DOHH2 (cell line): ENCODE results near the gene SH3RF2.

ENCODE experiments used
- H3F3A ChIP-seq: fragments of 200-600 bp; sonication (generic), shearing (Covaris generic); 2 replicates; pipeline ENCODE4 v1.6.0; 2016; ENCODE audit warnings: antibody characterized with exemption, mild to moderate bottlenecking; ENCODE audit not compliant: control insufficient read depth, insufficient read depth
- H3K27ac ChIP-seq: fragments of 200-600 bp; sonication (generic); 2 replicates; pipeline ENCODE4 v1.5.1; 2014; ENCODE audit warnings: low read depth, mild to moderate bottlenecking, low read length, moderate library complexity
- H3K27me3 ChIP-seq: fragments of 200-600 bp; sonication (generic); 2 replicates; pipeline ENCODE4 v1.6.1; 2014; ENCODE audit warnings: mild to moderate bottlenecking, low read length, mixed read lengths; ENCODE audit not compliant: control insufficient read depth
- H3K36me3 ChIP-seq: fragments of 200-600 bp; sonication (generic); 2 replicates; pipeline ENCODE4 v1.6.1; 2014; ENCODE audit warnings: mild to moderate bottlenecking, low read length, moderate library complexity, mixed read lengths; ENCODE audit not compliant: control insufficient read depth
- H3K4me1 ChIP-seq: fragments of 200-600 bp; sonication (generic); 2 replicates; pipeline ENCODE4 v1.6.1; 2014; ENCODE audit warnings: mild to moderate bottlenecking, low read length, mixed read lengths; ENCODE audit not compliant: control insufficient read depth
- H3K4me2 ChIP-seq: fragments of 200-600 bp; sonication (generic); 2 replicates; pipeline ENCODE4 v1.6.0; 2014; ENCODE audit warnings: mild to moderate bottlenecking, low read length, moderate library complexity
- H3K4me3 ChIP-seq: fragments of 200-600 bp; sonication (generic); 2 replicates; pipeline ENCODE4 v1.5.1; 2014; ENCODE audit warnings: mild to moderate bottlenecking, low read length, mixed read lengths
- H3K79me2 ChIP-seq: fragments of 200-600 bp; sonication (generic); 2 replicates; pipeline ENCODE4 v1.6.1; 2014; ENCODE audit warnings: mild to moderate bottlenecking, low read length, mixed read lengths; ENCODE audit not compliant: control insufficient read depth
- H3K9me2 ChIP-seq: fragments of 200-600 bp; sonication (generic); replicated peaks from 2 replicates; pipeline ENCODE4 v1.6.1; 2014; ENCODE audit warnings: mild to moderate bottlenecking, low read length, mixed read lengths; ENCODE audit not compliant: control insufficient read depth
- H3K9me3 ChIP-seq: fragments of 200-600 bp; sonication (generic); 2 replicates; pipeline ENCODE4 v1.6.1; 2014; ENCODE audit warnings: antibody characterized with exemption, low read length, mixed read lengths; ENCODE audit not compliant: control insufficient read depth, insufficient read depth
- H4K20me1 ChIP-seq: fragments of 200-600 bp; sonication (generic); 2 replicates; pipeline ENCODE4 v1.6.0; 2014; ENCODE audit warnings: low read depth, mild to moderate bottlenecking, antibody characterized with exemption, low read length, moderate library complexity; ENCODE audit not compliant: control insufficient read depth, insufficient read depth
- EZH2phosphoT487 ChIP-seq: fragments of 200-600 bp; sonication (generic); IDR thresholded peaks from 2 replicates; pipeline ENCODE4 v1.6.1; 2017; ENCODE audit warnings: borderline replicate concordance, mild to moderate bottlenecking, antibody characterized with exemption, low read length, moderate library complexity, mixed read lengths
- TF ChIP-seq, protein P1 (sequence below): fragments of 200-600 bp; sonication (generic); IDR thresholded peaks from one replicate; pipeline ENCODE4 v1.5.1; 2014; ENCODE audit warnings: antibody characterized with exemption, mild to moderate bottlenecking, low read depth, low read length; ENCODE audit not compliant: poor library complexity, severe bottlenecking

The SH3RF2 gene

DNA sequence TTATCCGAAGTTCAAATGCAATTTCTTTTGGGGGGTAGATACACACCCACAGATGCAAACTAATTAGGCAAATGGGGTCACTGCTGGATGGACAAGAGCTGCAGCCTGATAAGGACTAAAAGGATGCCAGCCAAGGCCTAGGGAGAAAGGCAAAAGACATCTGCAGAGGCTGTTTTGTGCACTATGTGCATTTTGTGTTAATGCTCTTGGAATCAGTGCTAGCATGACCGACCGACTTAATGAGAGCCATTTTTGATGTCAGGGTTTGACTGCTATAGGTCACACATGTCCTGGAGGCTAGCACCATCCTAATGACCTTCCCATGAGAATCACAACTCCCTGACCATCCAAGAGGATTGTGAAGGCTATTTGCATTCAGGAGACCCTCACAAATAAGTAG lies 134.4 kb downstream of the SH3RF2 start:
- Histone ChIP-seq H3K4me3 (no peak overlapping the region), H3K27me3 (0 out of 2 replicates have a peak, but pooled peaks cover 4% of the 10 kb centered on the region), H3K9me2 (no peaks in the 10 kb centered on the region), H3K79me2 (no peaks in the 10 kb centered on the region), H4K20me1 (no peaks in the 10 kb centered on the region), H3K27ac (no peak overlapping the region), H3F3A (no peaks in the 10 kb centered on the region), H3K4me1 (no peaks in the 10 kb centered on the region), H3K9me3 (no peaks in the 10 kb centered on the region), H3K36me3 (no peaks in the 10 kb centered on the region), H3K4me2 (no peak overlapping the region)
- no peak for TF ChIP-seq EZH2phosphoT487
- TF ChIP-seq, protein P1, sequence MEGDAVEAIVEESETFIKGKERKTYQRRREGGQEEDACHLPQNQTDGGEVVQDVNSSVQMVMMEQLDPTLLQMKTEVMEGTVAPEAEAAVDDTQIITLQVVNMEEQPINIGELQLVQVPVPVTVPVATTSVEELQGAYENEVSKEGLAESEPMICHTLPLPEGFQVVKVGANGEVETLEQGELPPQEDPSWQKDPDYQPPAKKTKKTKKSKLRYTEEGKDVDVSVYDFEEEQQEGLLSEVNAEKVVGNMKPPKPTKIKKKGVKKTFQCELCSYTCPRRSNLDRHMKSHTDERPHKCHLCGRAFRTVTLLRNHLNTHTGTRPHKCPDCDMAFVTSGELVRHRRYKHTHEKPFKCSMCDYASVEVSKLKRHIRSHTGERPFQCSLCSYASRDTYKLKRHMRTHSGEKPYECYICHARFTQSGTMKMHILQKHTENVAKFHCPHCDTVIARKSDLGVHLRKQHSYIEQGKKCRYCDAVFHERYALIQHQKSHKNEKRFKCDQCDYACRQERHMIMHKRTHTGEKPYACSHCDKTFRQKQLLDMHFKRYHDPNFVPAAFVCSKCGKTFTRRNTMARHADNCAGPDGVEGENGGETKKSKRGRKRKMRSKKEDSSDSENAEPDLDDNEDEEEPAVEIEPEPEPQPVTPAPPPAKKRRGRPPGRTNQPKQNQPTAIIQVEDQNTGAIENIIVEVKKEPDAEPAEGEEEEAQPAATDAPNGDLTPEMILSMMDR, result no peak

DNA sequence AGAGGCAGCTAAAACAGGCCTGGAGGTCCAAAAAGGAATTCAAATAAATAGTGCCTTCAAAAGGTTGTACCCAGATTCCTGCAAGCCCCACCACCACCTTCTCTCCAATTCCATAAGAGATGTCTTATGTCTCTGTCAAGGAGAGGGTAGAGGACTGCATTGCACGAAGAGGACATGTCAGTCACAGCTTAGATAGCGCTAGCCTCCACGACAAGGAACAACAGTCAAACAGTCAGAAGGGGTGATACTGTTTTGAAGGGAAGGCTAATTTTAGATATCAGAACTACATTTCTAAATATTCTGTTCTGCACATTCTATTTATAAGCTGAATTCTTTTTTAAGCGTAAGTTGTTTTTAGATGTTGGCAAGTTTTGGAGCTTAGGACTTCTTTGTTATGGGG lies 134.8 kb downstream of the SH3RF2 start:
- Histone ChIP-seq H3K4me1 (no peaks in the 10 kb centered on the region), H3K9me3 (no peaks in the 10 kb centered on the region), H3K36me3 (no peaks in the 10 kb centered on the region), H3F3A (no peaks in the 10 kb centered on the region), H3K27ac (no peak overlapping the region), H3K27me3 (0 out of 2 replicates have a peak, but pooled peaks cover 4% of the 10 kb centered on the region), H4K20me1 (no peaks in the 10 kb centered on the region), H3K4me2 (no peak overlapping the region), H3K4me3 (no peak overlapping the region), H3K9me2 (no peaks in the 10 kb centered on the region), H3K79me2 (no peaks in the 10 kb centered on the region)
- no peak for TF ChIP-seq EZH2phosphoT487
- TF ChIP-seq, protein P1, result no peak

DNA sequence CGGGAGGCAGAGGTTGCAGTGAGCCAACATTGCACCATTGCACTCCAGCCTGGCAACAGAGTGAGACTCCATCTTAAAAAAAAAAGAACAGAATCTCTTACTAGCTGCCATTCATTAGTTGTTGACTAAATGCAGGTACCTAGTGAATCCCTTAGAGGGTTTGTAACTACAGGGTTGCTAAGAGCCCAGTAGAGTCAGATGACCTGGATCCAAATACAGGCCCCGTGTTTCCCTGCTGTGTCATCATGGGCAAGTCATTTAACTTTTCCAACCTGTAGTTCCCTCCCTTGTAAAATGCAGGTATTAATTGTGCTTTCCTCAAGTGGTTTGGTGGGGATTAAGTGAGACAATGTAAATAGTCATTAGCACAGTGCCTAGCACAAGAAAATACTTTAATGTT lies 136.2 kb downstream of the SH3RF2 start:
- no peak for TF ChIP-seq EZH2phosphoT487
- TF ChIP-seq, protein P1, result no peak
- Histone ChIP-seq H3K27me3 (0 out of 2 replicates have a peak, but pooled peaks cover 4% of the 10 kb centered on the region), H4K20me1 (no peaks in the 10 kb centered on the region), H3K4me2 (no peak overlapping the region), H3K9me2 (no peaks in the 10 kb centered on the region), H3K4me1 (no peaks in the 10 kb centered on the region), H3F3A (no peaks in the 10 kb centered on the region), H3K9me3 (no peaks in the 10 kb centered on the region), H3K4me3 (no peak overlapping the region), H3K36me3 (no peaks in the 10 kb centered on the region), H3K79me2 (no peaks in the 10 kb centered on the region), H3K27ac (no peak overlapping the region)
